Kidney (tissue), 14 donors: ENCODE data around the gene MUC5AC. TPM values are rescaled to one million over a fixed set of nuclear protein-coding genes. Genes with fewer than 3 reads are reported as not detected.

Source experiments
- DNase-seq, 5 donors: peaks; one replicate each; pipeline ENCODE4 v3.0.0-alpha.2; 2013 to 2020
- FAIRE-seq: peaks from 2 replicates; lab custom pipeline; 2012; peaks lifted over from hg19 to GRCh38; lab: Jason Lieb, UNC
- H3K27ac ChIP-seq, 2 donors: one replicate each; pipeline ENCODE4 v1.7.0; 2013; ENCODE audit warnings: low read depth in 2 of 2, low read length in 2 of 2, inconsistent platforms in 1 of 2
- H3K27me3 ChIP-seq: one replicate; pipeline ENCODE4 v1.7.1; 2013; ENCODE audit warnings: low read length, inconsistent platforms; ENCODE audit not compliant: control insufficient read depth, insufficient read depth
- H3K36me3 ChIP-seq, 3 donors: one replicate each; pipeline versions ENCODE4 v1.7.0 to v1.7.1; 2013; ENCODE audit warnings: low read length in 3 of 3, control low read depth in 1 of 3, inconsistent platforms in 1 of 3; ENCODE audit not compliant: insufficient read depth in 3 of 3, control insufficient read depth in 2 of 3
- H3K4me1 ChIP-seq, 3 donors: one replicate each; pipeline versions ENCODE4 v1.7.0 to v1.7.1; 2013; ENCODE audit warnings: low read length in 3 of 3, inconsistent platforms in 1 of 3, low read depth in 1 of 3; ENCODE audit not compliant: control insufficient read depth in 2 of 3, insufficient read depth in 2 of 3
- H3K4me3 ChIP-seq, 3 donors: one replicate each; pipeline versions ENCODE4 v1.7.0 to v1.8.1; 2013; ENCODE audit warnings: low read length in 3 of 3, control low read depth in 1 of 3, inconsistent platforms in 1 of 3
- H3K9ac ChIP-seq, 3 donors: one replicate each; pipeline versions ENCODE4 v1.7.0 to v1.7.1; 2013; ENCODE audit warnings: low read length in 3 of 3, control low read depth in 1 of 3, inconsistent platforms in 1 of 3
- H3K9me3 ChIP-seq, 3 donors: one replicate each; pipeline versions ENCODE4 v1.7.0 to v1.7.1; 2013; ENCODE audit warnings: low read length in 3 of 3, control low read depth in 1 of 3, inconsistent platforms in 1 of 3; ENCODE audit not compliant: control insufficient read depth in 2 of 3, insufficient read depth in 1 of 3
- intact Hi-C: fragments of 100-400 bp; cut with DNase I; formaldehyde crosslinking; loops from one replicate; pipeline ENCODE4 v1.11.1; 2022
- polyA plus RNA-seq: library from polyadenylated mRNA; stranded (reverse); fragments of 350-450 nt; fragmentation: Illumina TruSeq; extraction: RNeasy Lipid Tissue Mini Kit (QIAGEN cat#74804); gene quantifications from one replicate; pipeline ENCODE4 v1.2.3, GENCODE V29; 2014; ENCODE audit warnings: low read depth, low replicate concordance; ENCODE audit not compliant: insufficient read depth
- total RNA-seq: library from RNA; stranded (reverse); fragmentation: NEBNext Ultra II Directional; extraction: Animal tissue kit (Norgen Biotek cat#: 25700); gene quantifications from one replicate; pipeline ENCODE4 v1.2.1, GENCODE V29; 2021
- TF ChIP-seq, protein P1 (sequence below): IDR thresholded peaks from 3 replicates; pipeline ENCODE4 v1.5.1; 2012; ENCODE audit warnings: mild to moderate bottlenecking, moderate library complexity, borderline replicate concordance; ENCODE audit not compliant: insufficient read depth; ENCODE audit errors: extremely low read depth
- donor health status: control.
- donor health status: control.
- donor health status: control.
- donor health status: control.
- donor health status: control.
- donor health status: DM: yes; HTN: yes; CAD: no.
- donor health status: Normal renal cell carcinoma (clear cell type).

The MUC5AC gene
- total and polyA plus RNA-seq, 2 donors from 2014 or later: 0.03 TPM; not detected in 1

DNA sequence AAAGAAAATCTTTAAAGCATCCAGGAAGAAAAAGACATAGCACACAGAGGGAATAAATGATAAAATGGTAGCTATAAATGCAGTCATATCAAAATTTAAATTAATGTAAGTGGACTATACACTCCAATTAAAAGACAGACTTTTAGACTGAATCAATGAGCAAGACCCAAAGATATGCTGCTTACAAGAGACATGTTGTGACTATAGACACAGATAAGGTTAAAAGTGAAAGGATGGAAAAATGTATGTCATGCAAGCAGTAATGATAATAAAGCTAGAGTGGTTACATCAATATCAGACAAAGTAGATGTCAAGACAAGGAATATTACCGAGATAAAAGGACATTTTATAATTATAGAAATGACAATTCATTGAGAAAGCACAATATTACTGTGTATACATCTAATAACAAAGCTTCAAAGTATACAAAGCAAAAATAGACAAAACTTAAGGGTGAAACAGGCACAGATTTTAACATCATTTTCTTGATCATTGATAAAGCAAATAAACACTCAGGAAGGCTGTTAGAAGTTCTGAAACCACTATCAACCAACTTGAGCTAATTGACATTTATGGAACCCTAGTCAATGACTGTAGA, 22.8 kb upstream of the MUC5AC start:
- no peak for DNase-seq
- H3K27ac ChIP-seq: no peak overlapping the region
- H3K4me1 ChIP-seq: peaks cover 0 to 3% (median 0%) of the 10 kb centered on the region in 3 donors
- H3K9ac ChIP-seq: no peak overlapping the region
- H3K27me3 ChIP-seq: no peaks in the 10 kb centered on the region
- H3K4me3 ChIP-seq: no peak overlapping the region
- peaks cover 0 to 16% (median 13%) of the 10 kb centered on the region in 3 donors for H3K9me3 ChIP-seq
- TF ChIP-seq, protein P1, sequence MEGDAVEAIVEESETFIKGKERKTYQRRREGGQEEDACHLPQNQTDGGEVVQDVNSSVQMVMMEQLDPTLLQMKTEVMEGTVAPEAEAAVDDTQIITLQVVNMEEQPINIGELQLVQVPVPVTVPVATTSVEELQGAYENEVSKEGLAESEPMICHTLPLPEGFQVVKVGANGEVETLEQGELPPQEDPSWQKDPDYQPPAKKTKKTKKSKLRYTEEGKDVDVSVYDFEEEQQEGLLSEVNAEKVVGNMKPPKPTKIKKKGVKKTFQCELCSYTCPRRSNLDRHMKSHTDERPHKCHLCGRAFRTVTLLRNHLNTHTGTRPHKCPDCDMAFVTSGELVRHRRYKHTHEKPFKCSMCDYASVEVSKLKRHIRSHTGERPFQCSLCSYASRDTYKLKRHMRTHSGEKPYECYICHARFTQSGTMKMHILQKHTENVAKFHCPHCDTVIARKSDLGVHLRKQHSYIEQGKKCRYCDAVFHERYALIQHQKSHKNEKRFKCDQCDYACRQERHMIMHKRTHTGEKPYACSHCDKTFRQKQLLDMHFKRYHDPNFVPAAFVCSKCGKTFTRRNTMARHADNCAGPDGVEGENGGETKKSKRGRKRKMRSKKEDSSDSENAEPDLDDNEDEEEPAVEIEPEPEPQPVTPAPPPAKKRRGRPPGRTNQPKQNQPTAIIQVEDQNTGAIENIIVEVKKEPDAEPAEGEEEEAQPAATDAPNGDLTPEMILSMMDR: no peak
- intact Hi-C loops: no loop called here
- no peak for FAIRE-seq
- H3K36me3 ChIP-seq: no peaks in the 10 kb centered on the region

DNA sequence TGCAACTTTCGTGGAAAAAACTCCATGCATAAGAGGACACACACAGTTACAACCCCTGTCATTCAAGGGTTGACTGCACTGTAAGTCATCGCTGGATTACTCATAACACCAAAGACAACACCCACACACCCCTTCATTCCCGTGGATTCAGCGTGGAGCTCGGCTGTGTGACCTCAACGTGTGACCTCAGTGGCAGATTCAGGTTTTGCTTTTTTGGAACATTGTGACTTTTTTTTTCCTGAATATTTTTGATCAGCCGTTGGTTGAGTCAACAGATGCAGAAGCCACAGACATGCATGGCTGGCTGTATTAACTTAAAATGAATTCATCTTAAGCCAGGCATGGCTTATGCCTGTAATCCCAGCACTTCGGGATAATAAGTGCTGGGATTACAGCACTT, 19.7 kb upstream of the MUC5AC start:
- Histone ChIP-seq H3K36me3 (no peaks in the 10 kb centered on the region), H3K4me3 (no peak overlapping the region), H3K9me3 (peaks cover 0 to 16% (median 13%) of the 10 kb centered on the region in 3 donors), H3K27ac (no peak overlapping the region), H3K4me1 (peaks cover 0 to 3% (median 0%) of the 10 kb centered on the region in 3 donors), H3K27me3 (no peaks in the 10 kb centered on the region), H3K9ac (no peak overlapping the region)
- TF ChIP-seq, protein P1: no peak
- FAIRE-seq: no peak
- intact Hi-C loops: no loop called here
- DNase-seq: no peak

DNA sequence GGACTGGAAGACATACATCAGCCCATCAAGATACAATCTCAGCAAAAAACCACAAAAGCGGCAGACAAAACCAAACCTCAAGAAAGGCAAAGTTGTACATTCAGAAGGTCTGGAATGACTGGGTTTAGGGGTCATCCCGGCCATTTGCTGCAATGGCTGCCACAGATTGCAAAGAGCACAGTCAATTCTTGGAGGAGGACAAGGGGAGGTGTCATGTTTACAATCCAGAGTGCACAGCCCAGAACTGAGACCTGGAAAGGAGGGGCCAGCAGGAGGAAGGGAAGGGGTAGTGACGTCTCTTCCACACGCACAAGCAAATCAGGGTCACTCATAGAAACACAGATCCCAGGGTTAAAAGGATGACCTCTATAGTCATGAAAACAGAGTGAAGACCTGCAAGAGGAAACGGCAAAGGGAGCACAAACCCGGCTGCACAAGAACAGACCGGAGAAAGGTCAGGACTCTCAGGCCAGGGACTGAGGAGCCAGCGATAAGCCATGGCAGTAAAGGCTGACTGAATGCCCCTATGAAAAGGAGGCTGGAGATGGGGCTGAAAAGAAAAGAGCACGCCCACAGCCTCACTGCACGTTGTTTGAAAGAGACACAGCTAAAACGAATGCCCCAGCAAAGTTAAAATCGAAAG, 18.2 kb upstream of the MUC5AC start:
- peak in 4 of 5 donors; percentile 52 to 71 (median 64) for DNase-seq
- Histone ChIP-seq H3K4me1 (peaks cover 0 to 3% (median 0%) of the 10 kb centered on the region in 3 donors), H3K9me3 (peaks cover 0 to 16% (median 5%) of the 10 kb centered on the region in 3 donors), H3K36me3 (no peaks in the 10 kb centered on the region), H3K27me3 (no peaks in the 10 kb centered on the region), H3K4me3 (no peak overlapping the region), H3K27ac (no peak overlapping the region), H3K9ac (no peak overlapping the region)
- FAIRE-seq: no peak
- intact Hi-C loops: no loop called here
- TF ChIP-seq, protein P1: no peak
